HEK293 (cell line): ENCODE results near the gene GRIP1.
A peak's percentile ranks its signal among the peaks of the same experiment; 100 is the strongest.

Source experiments
- CTCF ChIA-PET: fragments of 350-600 bp; formaldehyde crosslinking; extraction: SDS; loops from one replicate; lab custom pipeline; 2021; ENCODE audit warnings: antibody characterized with exemption; lab: Yijun Ruan, JAX
- POLR2A ChIA-PET: fragments of 300-600 bp; formaldehyde crosslinking; extraction: SDS; loops from one replicate; lab custom pipeline; 2020; ENCODE audit warnings: antibody characterized with exemption, inconsistent platforms; lab: Yijun Ruan, JAX
- H3K27ac ChIP-seq: fragments of 200-500 bp; sonication (Bioruptor generic); 2 replicates; pipeline ENCODE4 v1.5.1; 2014; ENCODE audit warnings: low read depth, low read length, control low read depth, inconsistent platforms; ENCODE audit errors: extremely low read depth
- H3K36me3 ChIP-seq, 2 experiments: fragments of 200-500 bp in 1 of 2; sonication (Bioruptor generic) in 1 of 2; 1 replicate in 1 of 2; 2 replicates in 1 of 2; pipeline ENCODE4 v1.5.1; 2014 to 2017; ENCODE audit warnings: inconsistent platforms in 2 of 2, low read length in 2 of 2; ENCODE audit not compliant: control insufficient read depth in 2 of 2, insufficient read depth in 1 of 2
- H3K4me1 ChIP-seq: fragments of 200-500 bp; sonication (Bioruptor generic); 2 replicates; pipeline ENCODE4 v1.5.1; 2014; ENCODE audit warnings: mild to moderate bottlenecking, low read length, inconsistent platforms; ENCODE audit not compliant: control insufficient read depth, insufficient read depth
- H3K4me3 ChIP-seq: 2 replicates; pipeline ENCODE4 v1.5.1; 2011; ENCODE audit warnings: low read depth, mild to moderate bottlenecking, control low read depth, low read length, moderate library complexity
- H3K9me3 ChIP-seq: fragments of 200-500 bp; sonication (Bioruptor generic); 2 replicates; pipeline ENCODE4 v1.5.1; 2014; ENCODE audit warnings: low read depth, low read length, inconsistent platforms; ENCODE audit not compliant: control insufficient read depth, insufficient read depth
- GFI1B ChIP-seq: fragments of 450-650 bp; formaldehyde crosslinking; IDR thresholded peaks from 2 replicates; pipeline ENCODE4 v1.5.1; 2016; ENCODE audit warnings: missing biosample characterization, missing genetic modification characterization
- MZF1 ChIP-seq: fragments of 450-650 bp; formaldehyde crosslinking; IDR thresholded peaks from 2 replicates; pipeline ENCODE4 v1.5.1; 2017; ENCODE audit warnings: missing biosample characterization, missing genetic modification characterization, borderline replicate concordance
- OSR2 ChIP-seq: fragments of 450-650 bp; formaldehyde crosslinking; IDR thresholded peaks from 2 replicates; pipeline ENCODE4 v1.5.1; 2016; ENCODE audit warnings: missing biosample characterization, missing genetic modification characterization
- REST ChIP-seq: fragments of 450-650 bp; formaldehyde crosslinking; IDR thresholded peaks from 2 replicates; pipeline ENCODE4 v1.5.1; 2016; ENCODE audit warnings: missing biosample characterization, missing genetic modification characterization
- SCRT1 ChIP-seq: fragments of 450-650 bp; formaldehyde crosslinking; IDR thresholded peaks from 2 replicates; pipeline ENCODE4 v1.5.1; 2016; ENCODE audit warnings: missing biosample characterization, missing genetic modification characterization, borderline replicate concordance
- TRIM28 ChIP-seq: IDR thresholded peaks from 2 replicates; pipeline ENCODE4 v1.6.1; 2011; ENCODE audit warnings: low read length, control low read depth, borderline replicate concordance
- ZBTB17 ChIP-seq: fragments of 450-650 bp; formaldehyde crosslinking; IDR thresholded peaks from 2 replicates; pipeline ENCODE4 v1.5.1; 2016; ENCODE audit warnings: missing biosample characterization, missing genetic modification characterization
- ZFHX2 ChIP-seq: fragments of 450-650 bp; formaldehyde crosslinking; conservative IDR thresholded peaks from 2 replicates; pipeline ENCODE4 v1.5.1; 2016; ENCODE audit warnings: missing biosample characterization, missing genetic modification characterization
- ZNF202 ChIP-seq: fragments of 450-650 bp; formaldehyde crosslinking; IDR thresholded peaks from 2 replicates; pipeline ENCODE4 v1.5.1; 2016; ENCODE audit warnings: missing biosample characterization, missing genetic modification characterization, borderline replicate concordance
- ZNF223 ChIP-seq: fragments of 450-650 bp; formaldehyde crosslinking; IDR thresholded peaks from 2 replicates; pipeline ENCODE4 v1.5.1; 2016; ENCODE audit warnings: missing biosample characterization, missing genetic modification characterization
- ZNF335 ChIP-seq: fragments of 450-650 bp; formaldehyde crosslinking; conservative IDR thresholded peaks from 2 replicates; pipeline ENCODE4 v1.5.1; 2016; ENCODE audit warnings: missing biosample characterization, missing genetic modification characterization
- ZNF350 ChIP-seq: fragments of 450-650 bp; formaldehyde crosslinking; IDR thresholded peaks from 2 replicates; pipeline ENCODE4 v1.5.0; 2017; ENCODE audit warnings: missing biosample characterization, mild to moderate bottlenecking, missing genetic modification characterization
- ZNF510 ChIP-seq: fragments of 450-650 bp; formaldehyde crosslinking; IDR thresholded peaks from 2 replicates; pipeline ENCODE4 v1.5.1; 2018; ENCODE audit warnings: mild to moderate bottlenecking, missing genetic modification characterization, missing biosample characterization; ENCODE audit not compliant: insufficient replicate concordance
- TF ChIP-seq, protein P1 (sequence below): fragments of 450-650 bp; formaldehyde crosslinking; IDR thresholded peaks from 2 replicates; pipeline ENCODE4 v1.5.1; 2016; ENCODE audit warnings: missing biosample characterization, missing genetic modification characterization
- TF ChIP-seq, protein P2 (sequence below): fragments of 450-650 bp; formaldehyde crosslinking; IDR thresholded peaks from 2 replicates; pipeline ENCODE4 v1.5.1; 2016; ENCODE audit warnings: missing biosample characterization, missing genetic modification characterization
- TF ChIP-seq, protein P3 (sequence below): fragments of 450-650 bp; formaldehyde crosslinking; IDR thresholded peaks from 2 replicates; pipeline ENCODE4 v1.5.1; 2016; ENCODE audit warnings: missing biosample characterization, missing genetic modification characterization
- TF ChIP-seq, protein P4 (sequence below): fragments of 450-650 bp; formaldehyde crosslinking; IDR thresholded peaks from 2 replicates; pipeline ENCODE4 v1.5.1; 2016; ENCODE audit warnings: missing biosample characterization, missing genetic modification characterization
- TF ChIP-seq, protein P5 (sequence below): fragments of 450-650 bp; formaldehyde crosslinking; IDR thresholded peaks from 2 replicates; pipeline ENCODE4 v1.5.1; 2016; ENCODE audit warnings: missing biosample characterization, missing genetic modification characterization

GRIP1 gene

GRCh38 chr12:66678338-66679275 is at the start of gene GRIP1:
GRIP1 (minus strand) TSS chr12:66679076; CDS start chr12:66678904, 172 bp downstream.
- CTCF ChIA-PET, result interaction anchor here (0.6 to 1.4 kb wide), 3 partner anchors 10 to 340 kb away, joined by 3 to 4 read pairs (median 3); no protein-coding TSS in a partner anchor
- POLR2A ChIA-PET, result interaction anchor here (0.6 kb wide), 1 partner anchor 15 kb away, joined by 3 read pairs; no protein-coding TSS in a partner anchor
- Histone ChIP-seq H3K4me3 (no peak within 1 kb of the TSS), H3K4me1 (peaks cover 6% of the 10 kb centered on the region; the same call in 1 of the 2 replicates), H3K9me3 (no peaks in the 10 kb centered on the region), H3K27ac (no peak within 1 kb of the TSS), H3K36me3 (no peaks in the 10 kb centered on the region)
- TF ChIP-seq, protein P1, sequence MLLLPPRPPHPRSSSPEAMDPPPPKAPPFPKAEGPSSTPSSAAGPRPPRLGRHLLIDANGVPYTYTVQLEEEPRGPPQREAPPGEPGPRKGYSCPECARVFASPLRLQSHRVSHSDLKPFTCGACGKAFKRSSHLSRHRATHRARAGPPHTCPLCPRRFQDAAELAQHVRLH (tag by site-specific recombination), result 0 out of 2 replicates have a peak, but pooled peaks have one; percentile 13
- TF ChIP-seq TRIM28 (peak; percentile 45; the same call in 1 of the 2 replicates), OSR2 (tag by site-specific recombination) (peak; percentile 28; the same call in 1 of the 2 replicates), GFI1B (tag by site-specific recombination) (peak; percentile 46; the same call in 1 of the 2 replicates), ZNF223 (no peak), MZF1 (tag by site-specific recombination) (peak; percentile 47; the same call in 1 of the 2 replicates), ZBTB17 (tag by site-specific recombination) (0 out of 2 replicates have a peak, but pooled peaks have one; percentile 27), ZNF335 (tag by site-specific recombination) (peak; percentile 91), ZNF202 (tag by site-specific recombination) (no peak)
- TF ChIP-seq, protein P2, sequence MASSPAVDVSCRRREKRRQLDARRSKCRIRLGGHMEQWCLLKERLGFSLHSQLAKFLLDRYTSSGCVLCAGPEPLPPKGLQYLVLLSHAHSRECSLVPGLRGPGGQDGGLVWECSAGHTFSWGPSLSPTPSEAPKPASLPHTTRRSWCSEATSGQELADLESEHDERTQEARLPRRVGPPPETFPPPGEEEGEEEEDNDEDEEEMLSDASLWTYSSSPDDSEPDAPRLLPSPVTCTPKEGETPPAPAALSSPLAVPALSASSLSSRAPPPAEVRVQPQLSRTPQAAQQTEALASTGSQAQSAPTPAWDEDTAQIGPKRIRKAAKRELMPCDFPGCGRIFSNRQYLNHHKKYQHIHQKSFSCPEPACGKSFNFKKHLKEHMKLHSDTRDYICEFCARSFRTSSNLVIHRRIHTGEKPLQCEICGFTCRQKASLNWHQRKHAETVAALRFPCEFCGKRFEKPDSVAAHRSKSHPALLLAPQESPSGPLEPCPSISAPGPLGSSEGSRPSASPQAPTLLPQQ (tag by site-specific recombination), result no peak

- H3K9me3 ChIP-seq, result no peaks in the 10 kb centered on the region
- no peak overlapping the region for H3K27ac ChIP-seq
- H3K4me3 ChIP-seq, result no peak overlapping the region
- CTCF ChIA-PET, result interaction anchor here (0.7 to 1.7 kb wide), 5 partner anchors 16 to 102 kb away, joined by 3 to 5 read pairs (median 3); no protein-coding TSS in a partner anchor
- peaks cover 5% of the 10 kb centered on the region for H3K4me1 ChIP-seq
- POLR2A ChIA-PET, result no interaction called here
- H3K36me3 ChIP-seq, result no peaks in the 10 kb centered on the region
- TF ChIP-seq ZNF335 (tag by site-specific recombination), result peak; percentile 26
- TF ChIP-seq, protein P3, sequence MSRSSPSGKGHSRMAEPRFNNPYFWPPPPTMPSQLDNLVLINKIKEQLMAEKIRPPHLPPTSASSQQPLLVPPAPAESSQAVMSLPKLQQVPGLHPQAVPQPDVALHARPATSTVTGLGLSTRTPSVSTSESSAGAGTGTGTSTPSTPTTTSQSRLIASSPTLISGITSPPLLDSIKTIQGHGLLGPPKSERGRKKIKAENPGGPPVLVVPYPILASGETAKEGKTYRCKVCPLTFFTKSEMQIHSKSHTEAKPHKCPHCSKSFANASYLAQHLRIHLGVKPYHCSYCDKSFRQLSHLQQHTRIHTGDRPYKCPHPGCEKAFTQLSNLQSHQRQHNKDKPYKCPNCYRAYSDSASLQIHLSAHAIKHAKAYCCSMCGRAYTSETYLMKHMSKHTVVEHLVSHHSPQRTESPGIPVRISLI (tag by site-specific recombination), result no peak
- TF ChIP-seq SCRT1 (tag by site-specific recombination), result no peak
- TF ChIP-seq, protein P4, sequence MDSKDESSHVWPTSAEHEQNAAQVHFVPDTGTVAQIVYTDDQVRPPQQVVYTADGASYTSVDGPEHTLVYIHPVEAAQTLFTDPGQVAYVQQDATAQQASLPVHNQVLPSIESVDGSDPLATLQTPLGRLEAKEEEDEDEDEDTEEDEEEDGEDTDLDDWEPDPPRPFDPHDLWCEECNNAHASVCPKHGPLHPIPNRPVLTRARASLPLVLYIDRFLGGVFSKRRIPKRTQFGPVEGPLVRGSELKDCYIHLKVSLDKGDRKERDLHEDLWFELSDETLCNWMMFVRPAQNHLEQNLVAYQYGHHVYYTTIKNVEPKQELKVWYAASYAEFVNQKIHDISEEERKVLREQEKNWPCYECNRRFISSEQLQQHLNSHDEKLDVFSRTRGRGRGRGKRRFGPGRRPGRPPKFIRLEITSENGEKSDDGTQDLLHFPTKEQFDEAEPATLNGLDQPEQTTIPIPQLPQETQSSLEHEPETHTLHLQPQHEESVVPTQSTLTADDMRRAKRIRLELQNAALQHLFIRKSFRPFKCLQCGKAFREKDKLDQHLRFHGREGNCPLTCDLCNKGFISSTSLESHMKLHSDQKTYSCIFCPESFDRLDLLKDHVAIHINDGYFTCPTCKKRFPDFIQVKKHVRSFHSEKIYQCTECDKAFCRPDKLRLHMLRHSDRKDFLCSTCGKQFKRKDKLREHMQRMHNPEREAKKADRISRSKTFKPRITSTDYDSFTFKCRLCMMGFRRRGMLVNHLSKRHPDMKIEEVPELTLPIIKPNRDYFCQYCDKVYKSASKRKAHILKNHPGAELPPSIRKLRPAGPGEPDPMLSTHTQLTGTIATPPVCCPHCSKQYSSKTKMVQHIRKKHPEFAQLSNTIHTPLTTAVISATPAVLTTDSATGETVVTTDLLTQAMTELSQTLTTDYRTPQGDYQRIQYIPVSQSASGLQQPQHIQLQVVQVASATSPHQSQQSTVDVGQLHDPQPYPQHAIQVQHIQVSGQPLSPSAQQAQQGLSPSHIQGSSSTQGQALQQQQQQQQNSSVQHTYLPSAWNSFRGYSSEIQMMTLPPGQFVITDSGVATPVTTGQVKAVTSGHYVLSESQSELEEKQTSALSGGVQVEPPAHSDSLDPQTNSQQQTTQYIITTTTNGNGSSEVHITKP (tag by site-specific recombination), result no peak
- TF ChIP-seq ZFHX2, result no peak
- no peak for TF ChIP-seq ZNF510 (tag by site-specific recombination)
- TF ChIP-seq, protein P5, sequence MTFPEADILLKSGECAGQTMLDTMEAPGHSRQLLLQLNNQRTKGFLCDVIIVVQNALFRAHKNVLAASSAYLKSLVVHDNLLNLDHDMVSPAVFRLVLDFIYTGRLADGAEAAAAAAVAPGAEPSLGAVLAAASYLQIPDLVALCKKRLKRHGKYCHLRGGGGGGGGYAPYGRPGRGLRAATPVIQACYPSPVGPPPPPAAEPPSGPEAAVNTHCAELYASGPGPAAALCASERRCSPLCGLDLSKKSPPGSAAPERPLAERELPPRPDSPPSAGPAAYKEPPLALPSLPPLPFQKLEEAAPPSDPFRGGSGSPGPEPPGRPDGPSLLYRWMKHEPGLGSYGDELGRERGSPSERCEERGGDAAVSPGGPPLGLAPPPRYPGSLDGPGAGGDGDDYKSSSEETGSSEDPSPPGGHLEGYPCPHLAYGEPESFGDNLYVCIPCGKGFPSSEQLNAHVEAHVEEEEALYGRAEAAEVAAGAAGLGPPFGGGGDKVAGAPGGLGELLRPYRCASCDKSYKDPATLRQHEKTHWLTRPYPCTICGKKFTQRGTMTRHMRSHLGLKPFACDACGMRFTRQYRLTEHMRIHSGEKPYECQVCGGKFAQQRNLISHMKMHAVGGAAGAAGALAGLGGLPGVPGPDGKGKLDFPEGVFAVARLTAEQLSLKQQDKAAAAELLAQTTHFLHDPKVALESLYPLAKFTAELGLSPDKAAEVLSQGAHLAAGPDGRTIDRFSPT (tag by site-specific recombination), result no peak
- no peak for TF ChIP-seq REST (tag by site-specific recombination)
- TF ChIP-seq ZNF350, result no peak
Observed at GRCh38 chr12:66726556-66726955, 47.7 kb upstream of the GRIP1 start.
